HEK293 (cell line): Measurements from ENCODE around the gene IL1RL2.

Experiments
- CTCF ChIP-seq: fragments of 450-650 bp; formaldehyde crosslinking; IDR thresholded peaks from 2 replicates; pipeline ENCODE4 v1.5.1; 2016; ENCODE audit warnings: missing biosample characterization, missing genetic modification characterization
- REPIN1 ChIP-seq: fragments of 450-650 bp; formaldehyde crosslinking; IDR thresholded peaks from 2 replicates; pipeline ENCODE4 v1.5.1; 2017; ENCODE audit warnings: missing biosample characterization, missing genetic modification characterization, low read depth
- SETDB1 ChIP-seq: IDR thresholded peaks from one replicate; pipeline ENCODE4 v1.6.1; 2017; ENCODE audit warnings: mild to moderate bottlenecking, low read length, moderate library complexity, mixed read lengths; ENCODE audit not compliant: insufficient read length
- SP2 ChIP-seq: fragments of 450-650 bp; formaldehyde crosslinking; IDR thresholded peaks from 2 replicates; pipeline ENCODE4 v1.5.1; 2016; ENCODE audit warnings: missing biosample characterization, missing genetic modification characterization
- ZNF23 ChIP-seq: fragments of 450-650 bp; formaldehyde crosslinking; IDR thresholded peaks from 2 replicates; pipeline ENCODE4 v1.5.1; 2016; ENCODE audit warnings: missing biosample characterization, missing genetic modification characterization, borderline replicate concordance

GRCh38 chr2:102268510-102269199, 81.8 kb downstream of the IL1RL2 start:
- TF ChIP-seq CTCF (no peak), SP2 (tag by site-specific recombination) (no peak), SETDB1 (no peak), ZNF23 (tag by site-specific recombination) (no peak), REPIN1 (tag by site-specific recombination) (no peak)
